CMK (cell line): Measurements from ENCODE around the gene HNF4A.

Experiments used
- DNase-seq: peaks from one replicate; pipeline ENCODE4 v3.0.0-alpha.2; 2010; ENCODE audit warnings: low read depth

The HNF4A gene

GRCh38 chr20:44445742-44446710 is 90.5 kb downstream of the HNF4A start:
- DNase-seq = no peak

- no peak for DNase-seq
Observed at GRCh38 chr20:44447827-44448419, 92.4 kb downstream of the HNF4A start.

- peak; percentile 25 for DNase-seq
Observed at GRCh38 chr20:44448753-44449546, 93.5 kb downstream of the HNF4A start.

GRCh38 chr20:44449864-44450263 is 94.4 kb downstream of the HNF4A start:
- DNase-seq = no peak

- no peak for DNase-seq
Observed at GRCh38 chr20:44450281-44450889, 94.9 kb downstream of the HNF4A start.

- DNase-seq = no peak
Observed at GRCh38 chr20:44450903-44451450, 95.5 kb downstream of the HNF4A start.

GRCh38 chr20:44454306-44454963 is 98.9 kb downstream of the HNF4A start:
- DNase-seq = no peak

GRCh38 chr20:44455126-44455525 is 99.6 kb downstream of the HNF4A start:
- no peak for DNase-seq

GRCh38 chr20:44456611-44457010 is 101.1 kb downstream of the HNF4A start:
- DNase-seq = no peak

- peak; percentile 58 for DNase-seq
Observed at GRCh38 chr20:44457016-44457415, 101.5 kb downstream of the HNF4A start.

GRCh38 chr20:44459271-44459670 is 103.8 kb downstream of the HNF4A start:
- no peak for DNase-seq

- DNase-seq = no peak
Observed at GRCh38 chr20:44460795-44461141, 105.3 kb downstream of the HNF4A start.

- no peak for DNase-seq
Observed at GRCh38 chr20:44461142-44461802, 105.8 kb downstream of the HNF4A start.

- DNase-seq = no peak
Observed at GRCh38 chr20:44461803-44462174, 106.3 kb downstream of the HNF4A start.

GRCh38 chr20:44463466-44463865 is 108.0 kb downstream of the HNF4A start:
- no peak for DNase-seq

GRCh38 chr20:44464514-44464913 is 109.0 kb downstream of the HNF4A start:
- DNase-seq = no peak

GRCh38 chr20:44465001-44465560 is 109.6 kb downstream of the HNF4A start:
- no peak for DNase-seq

GRCh38 chr20:44467289-44467883 is 111.9 kb downstream of the HNF4A start:
- DNase-seq = no peak

GRCh38 chr20:44468044-44468782 is 112.7 kb downstream of the HNF4A start:
- no peak for DNase-seq
